GM23338 (cell line): Measurements from ENCODE around the gene PRKAR1B. TPM values are rescaled to one million over a fixed set of nuclear protein-coding genes. Genes with fewer than 3 reads are reported as not detected.

ENCODE experiments used
- ATAC-seq: fragments of 200-7000 bp; cut with Tn5 transposase; 3 replicates; pipeline ENCODE4 v1.9.1; 2020
- DNase-seq: peaks from one replicate; pipeline ENCODE4 v3.0.0-alpha.2; 2015; ENCODE audit warnings: low spot score
- H2AFZ ChIP-seq: fragments of 200-600 bp; sonication (generic); 2 replicates; pipeline ENCODE4 v1.8.0; 2016; ENCODE audit warnings: antibody characterized with exemption, mild to moderate bottlenecking, moderate library complexity
- H3F3A ChIP-seq: fragments of 200-600 bp; sonication (generic); replicated peaks from 2 replicates; pipeline ENCODE4 v1.8.0; 2017; ENCODE audit warnings: antibody characterized with exemption, mixed run types, low read depth
- H3K27ac ChIP-seq: fragments of 200-600 bp; sonication (generic); 2 replicates; pipeline ENCODE4 v1.6.1; 2016; ENCODE audit warnings: low read depth
- H3K27me3 ChIP-seq: fragments of 200-600 bp; sonication (generic); 2 replicates; pipeline ENCODE4 v1.8.0; 2016; ENCODE audit warnings: mild to moderate bottlenecking, mixed run types, moderate library complexity; ENCODE audit not compliant: insufficient read depth
- H3K36me3 ChIP-seq: fragments of 200-600 bp; sonication (generic); 2 replicates; pipeline ENCODE4 v1.8.0; 2016; ENCODE audit warnings: mild to moderate bottlenecking; ENCODE audit not compliant: insufficient read depth
- H3K4me1 ChIP-seq: fragments of 200-600 bp; sonication (generic); 2 replicates; pipeline ENCODE4 v1.8.0; 2016; ENCODE audit warnings: mild to moderate bottlenecking, moderate library complexity; ENCODE audit not compliant: insufficient read depth
- H3K4me2 ChIP-seq: fragments of 200-600 bp; sonication (generic); 2 replicates; pipeline ENCODE4 v1.7.1; 2017; ENCODE audit warnings: mixed run types
- H3K4me3 ChIP-seq: fragments of 200-600 bp; sonication (generic); 2 replicates; pipeline ENCODE4 v1.6.1; 2016; ENCODE audit warnings: mixed run types
- H3K79me2 ChIP-seq: fragments of 200-600 bp; sonication (generic); replicated peaks from 2 replicates; pipeline ENCODE4 v1.8.0; 2017; ENCODE audit warnings: mild to moderate bottlenecking; ENCODE audit not compliant: insufficient read depth
- H3K9me2 ChIP-seq: fragments of 200-600 bp; sonication (generic); 2 replicates; pipeline ENCODE4 v1.8.0; 2017; ENCODE audit not compliant: insufficient read depth
- H4K20me1 ChIP-seq: fragments of 200-600 bp; sonication (generic); replicated peaks from 2 replicates; pipeline ENCODE4 v1.8.0; 2017; ENCODE audit warnings: mild to moderate bottlenecking; ENCODE audit not compliant: insufficient read depth
- H3K27ac Mint-ChIP-seq: 2 replicates; pipeline ENCODE4 v1.8.0; 2020; ENCODE audit warnings: inconsistent platforms, mild to moderate bottlenecking, moderate library complexity, mixed read lengths
- H3K27me3 Mint-ChIP-seq: 3 replicates; pipeline ENCODE4 v1.8.0; 2022; ENCODE audit warnings: low read depth, mild to moderate bottlenecking, moderate library complexity, mixed read lengths, inconsistent platforms; ENCODE audit not compliant: insufficient read depth, poor library complexity
- H3K36me3 Mint-ChIP-seq: 3 replicates; pipeline ENCODE4 v1.8.0; 2021; ENCODE audit warnings: low read depth, mild to moderate bottlenecking, inconsistent platforms, moderate library complexity, mixed read lengths
- H3K4me1 Mint-ChIP-seq: 3 replicates; pipeline ENCODE4 v1.8.0; 2020; ENCODE audit warnings: mild to moderate bottlenecking, inconsistent platforms, mixed read lengths
- H3K4me3 Mint-ChIP-seq: 3 replicates; pipeline ENCODE4 v1.8.0; 2021; ENCODE audit warnings: moderate library complexity, mild to moderate bottlenecking, inconsistent platforms, mixed read lengths
- H3K9me3 Mint-ChIP-seq: 3 replicates; pipeline ENCODE4 v1.8.0; 2020; ENCODE audit warnings: moderate library complexity, mild to moderate bottlenecking, inconsistent platforms, mixed read lengths
- CREB1 ChIP-seq: fragments of 250-450 bp; sonication (Bioruptor Pico); IDR thresholded peaks from 2 replicates; pipeline ENCODE4 v1.5.0; 2020; ENCODE audit warnings: low read depth, mild to moderate bottlenecking, moderate library complexity
- CTCF ChIP-seq, 2 experiments: fragments of 200-600 bp in 1 of 2; sonication (generic) in 1 of 2; conservative IDR thresholded peaks; 2 replicates each; pipeline versions ENCODE4 v1.5.1 to v1.6.1; 2016 to 2017; ENCODE audit warnings: antibody characterized with exemption in 2 of 2, low read depth in 2 of 2, mild to moderate bottlenecking in 2 of 2, moderate library complexity in 1 of 2
- ETS1 ChIP-seq: IDR thresholded peaks from 2 replicates; pipeline ENCODE4 v1.6.1; 2016; ENCODE audit warnings: antibody characterized with exemption
- EZH2 ChIP-seq: fragments of 200-600 bp; sonication (generic); IDR thresholded peaks from one replicate; pipeline ENCODE4 v1.8.0; 2017; ENCODE audit warnings: antibody characterized with exemption, mild to moderate bottlenecking, low read depth; ENCODE audit not compliant: unreplicated experiment
- EZH2phosphoT487 ChIP-seq: fragments of 200-600 bp; sonication (generic); IDR thresholded peaks from one replicate; pipeline ENCODE4 v1.8.1; 2018; ENCODE audit warnings: antibody characterized with exemption; ENCODE audit not compliant: unreplicated experiment
- JUNB ChIP-seq: IDR thresholded peaks from one replicate; pipeline ENCODE4 v1.6.1; 2016; ENCODE audit warnings: antibody characterized with exemption; ENCODE audit not compliant: unreplicated experiment
- NANOG ChIP-seq: IDR thresholded peaks from 2 replicates; pipeline ENCODE4 v1.6.1; 2016; ENCODE audit warnings: antibody characterized with exemption, borderline replicate concordance
- POLR2AphosphoS5 ChIP-seq: IDR thresholded peaks from 2 replicates; pipeline ENCODE4 v1.6.1; 2016; ENCODE audit warnings: antibody characterized with exemption, low read depth
- REST ChIP-seq: IDR thresholded peaks from one replicate; pipeline ENCODE4 v1.6.1; 2018; ENCODE audit warnings: antibody characterized with exemption; ENCODE audit not compliant: unreplicated experiment
- STAT1 ChIP-seq: IDR thresholded peaks from one replicate; pipeline ENCODE4 v1.6.1; 2016; ENCODE audit warnings: antibody characterized with exemption; ENCODE audit not compliant: unreplicated experiment
- ZNF114 ChIP-seq: fragments of 250-450 bp; sonication (Bioruptor Pico); IDR thresholded peaks from 2 replicates; pipeline ENCODE4 v1.5.0; 2020; ENCODE audit warnings: mild to moderate bottlenecking, moderate library complexity
- ZNF331 ChIP-seq: fragments of 250-450 bp; sonication (Bioruptor Pico); IDR thresholded peaks from 2 replicates; pipeline ENCODE4 v1.5.0; 2020; ENCODE audit warnings: low read depth, mild to moderate bottlenecking, moderate library complexity
- ZNF462 ChIP-seq: fragments of 250-450 bp; sonication (Bioruptor Pico); IDR thresholded peaks from 2 replicates; pipeline ENCODE4 v1.5.0; 2020; ENCODE audit warnings: mild to moderate bottlenecking, moderate library complexity
- polyA plus RNA-seq: library from polyadenylated mRNA; unstranded; fragments of >200 nt; fragmentation: Nextera tagmentation; extraction: Ambion mirVana; gene quantifications from 2 replicates; pipeline ENCODE4 v1.2.1, GENCODE V29; 2016
- total RNA-seq: library from RNA; depleted of rRNA; stranded (reverse); fragments of >200 nt; shearing (Covaris generic); gene quantifications from 2 replicates; pipeline ENCODE4 v1.2.3, GENCODE V29; 2014

PRKAR1B gene
- total and polyA plus RNA-seq, 2 experiments from 2014 or later = 35.7 to 36.7 TPM

GRCh38 chr7:620056-620455 is 107.0 kb downstream of the PRKAR1B start:
- H3K27me3 Mint-ChIP-seq = peaks cover 10% of the 10 kb centered on the region
- ATAC-seq = peak; percentile 68
- TF ChIP-seq CTCF (conservative IDR thresholded peaks at IDR 0.05; ENCODE audit: low read depth in 2 of 2) (no peak), NANOG (no peak), JUNB (no peak), STAT1 (no peak), POLR2AphosphoS5 (no peak), ETS1 (no peak), ZNF114 (CRISPR knock-in tag) (no peak), ZNF462 (no peak), EZH2phosphoT487 (no peak), REST (no peak), ZNF331 (CRISPR knock-in tag) (no peak), EZH2 (no peak), CREB1 (CRISPR knock-in tag) (no peak)
- no peaks in the 10 kb centered on the region for H3F3A ChIP-seq
- no peaks in the 10 kb centered on the region for H3K36me3 ChIP-seq
- 0 out of 2 replicates have a peak overlapping the region, but pooled peaks have one; percentile 61 for H3K27ac ChIP-seq
- H3K9me3 Mint-ChIP-seq = peaks cover 29% of the 10 kb centered on the region
- H2AFZ ChIP-seq = no peak overlapping the region
- H3K4me1 Mint-ChIP-seq = peaks cover 29% of the 10 kb centered on the region
- peaks cover 30% of the 10 kb centered on the region for H3K79me2 ChIP-seq
- 0 out of 2 replicates have a peak, but pooled peaks cover 4% of the 10 kb centered on the region for H3K9me2 ChIP-seq
- DNase-seq = peak; percentile 39
- no peak overlapping the region for H3K4me2 ChIP-seq
- peaks cover 57% of the 10 kb centered on the region for H3K36me3 Mint-ChIP-seq
- H3K4me3 ChIP-seq = no peak overlapping the region
- no peak overlapping the region; the same call in 2 of the 3 replicates for H3K4me3 Mint-ChIP-seq
- peaks cover 10% of the 10 kb centered on the region for H3K4me1 ChIP-seq
- H4K20me1 ChIP-seq = no peaks in the 10 kb centered on the region
- peak overlapping the region; percentile 29 for H3K27ac Mint-ChIP-seq
- no peaks in the 10 kb centered on the region for H3K27me3 ChIP-seq
